CD14-positive monocyte (primary cell): ENCODE results near the gene PLEKHM3. TPM values are rescaled to one million over a fixed set of nuclear protein-coding genes. Genes with fewer than 3 reads are reported as not detected.

Source experiments
- DNase-seq, 3 donors: peaks; one replicate each; pipeline ENCODE4 v3.0.0-alpha.2; 2011 to 2022
- H2AFZ ChIP-seq: 2 replicates; pipeline ENCODE4 v1.6.0; 2012; ENCODE audit warnings: mild to moderate bottlenecking, low read depth, low read length, inconsistent platforms; ENCODE audit not compliant: insufficient read depth, poor library complexity, severe bottlenecking
- H3K27ac ChIP-seq, 2 donors: 1 replicate in 1 of 2; 2 replicates in 1 of 2; pipeline ENCODE4 v1.5.1; 2012 to 2013; ENCODE audit warnings: low read length in 2 of 2, control low read depth in 1 of 2, inconsistent platforms in 1 of 2, low read depth in 1 of 2, mild to moderate bottlenecking in 1 of 2
- H3K27me3 ChIP-seq, 2 donors: one replicate each; pipeline versions ENCODE4 v1.6.0 to v1.6.1; 2011 to 2013; ENCODE audit warnings: low read length in 2 of 2; ENCODE audit not compliant: control insufficient read depth in 2 of 2, insufficient read depth in 2 of 2
- H3K36me3 ChIP-seq, 2 donors: replicated peaks in 1 of 2; 1 replicate in 1 of 2; 2 replicates in 1 of 2; pipeline versions ENCODE4 v1.5.1 to v1.6.1; 2012 to 2013; ENCODE audit warnings: low read length in 2 of 2, control low read depth in 1 of 2, inconsistent platforms in 1 of 2, mild to moderate bottlenecking in 1 of 2; ENCODE audit not compliant: insufficient read depth in 2 of 2, control insufficient read depth in 1 of 2
- H3K4me1 ChIP-seq, 2 donors: 1 replicate in 1 of 2; 2 replicates in 1 of 2; pipeline versions ENCODE4 v1.5.1 to v1.6.1; 2012 to 2013; ENCODE audit warnings: low read length in 2 of 2, control low read depth in 1 of 2, inconsistent platforms in 1 of 2, mild to moderate bottlenecking in 1 of 2, moderate library complexity in 1 of 2; ENCODE audit not compliant: insufficient read depth in 2 of 2, control insufficient read depth in 1 of 2
- H3K4me2 ChIP-seq: replicated peaks from 2 replicates; pipeline ENCODE3; 2012; ENCODE audit warnings: low read length, moderate library complexity, mild to moderate bottlenecking; ENCODE audit not compliant: poor library complexity, severe bottlenecking; ENCODE audit errors: extremely low read depth
- H3K4me3 ChIP-seq, 3 experiments: fragments of 200-600 bp in 1 of 3; sonication (generic) in 1 of 3; replicated peaks in 1 of 3; 1 replicate in 2 of 3; 2 replicates in 1 of 3; pipeline ENCODE4 v1.5.1; 2011 to 2013; ENCODE audit warnings: low read length in 3 of 3, mild to moderate bottlenecking in 3 of 3, control low read depth in 2 of 3, low read depth in 2 of 3, inconsistent platforms in 1 of 3, moderate library complexity in 1 of 3
- H3K79me2 ChIP-seq: 2 replicates; pipeline ENCODE4 v1.6.0; 2012; ENCODE audit warnings: mild to moderate bottlenecking, control low read depth, inconsistent platforms, low read length, moderate library complexity; ENCODE audit not compliant: insufficient read depth
- H3K9ac ChIP-seq: 2 replicates; pipeline ENCODE4 v1.6.0; 2017; ENCODE audit warnings: low read length, mild to moderate bottlenecking; ENCODE audit not compliant: insufficient read depth, poor library complexity, severe bottlenecking
- H3K9me3 ChIP-seq, 2 donors: replicated peaks in 1 of 2; 1 replicate in 1 of 2; 2 replicates in 1 of 2; pipeline versions ENCODE4 v1.5.1 to v1.6.1; 2012 to 2013; ENCODE audit warnings: low read length in 2 of 2, control low read depth in 1 of 2; ENCODE audit not compliant: control insufficient read depth in 1 of 2, insufficient read depth in 1 of 2
- H4K20me1 ChIP-seq: 2 replicates; pipeline ENCODE4 v1.6.0; 2012; ENCODE audit warnings: mild to moderate bottlenecking, low read length, control low read depth, moderate library complexity; ENCODE audit not compliant: insufficient read depth
- H3K27ac Mint-ChIP-seq, 7 donors: one replicate each; pipeline ENCODE4 v1.8.0; 2020; ENCODE audit warnings: mild to moderate bottlenecking in 7 of 7, mixed read lengths in 7 of 7, moderate library complexity in 6 of 7, inconsistent platforms in 2 of 7
- H3K27me3 Mint-ChIP-seq, 3 donors: one replicate each; pipeline ENCODE4 v1.8.0; 2021 to 2022; ENCODE audit warnings: low read depth in 3 of 3, mild to moderate bottlenecking in 3 of 3, mixed read lengths in 3 of 3, moderate library complexity in 3 of 3, inconsistent platforms in 1 of 3
- H3K36me3 Mint-ChIP-seq, 2 donors: one replicate each; pipeline ENCODE4 v1.8.0; 2020; ENCODE audit warnings: mixed read lengths in 2 of 2, inconsistent platforms in 1 of 2, mild to moderate bottlenecking in 1 of 2
- H3K4me1 Mint-ChIP-seq: one replicate; pipeline ENCODE4 v1.8.0; 2020; ENCODE audit warnings: mild to moderate bottlenecking, mixed read lengths
- H3K4me3 Mint-ChIP-seq, 2 donors: one replicate each; pipeline ENCODE4 v1.8.0; 2020; ENCODE audit warnings: mild to moderate bottlenecking in 2 of 2, mixed read lengths in 2 of 2, moderate library complexity in 1 of 2
- H3K9me3 Mint-ChIP-seq, 7 donors: one replicate each; pipeline ENCODE4 v1.8.0; 2020 to 2022; ENCODE audit warnings: mixed read lengths in 7 of 7, mild to moderate bottlenecking in 6 of 7, moderate library complexity in 6 of 7, inconsistent platforms in 2 of 7
- CTCF ChIP-seq: fragments of 200-600 bp; IDR thresholded peaks from one replicate; pipeline ENCODE4 v1.8.0; 2022; ENCODE audit warnings: antibody characterized with exemption, mild to moderate bottlenecking
- WGBS: methylation state at CpG from one replicate; pipeline ENCODE4 v1.1.5; 2013; ENCODE audit warnings: missing lambda C conversion rate; ENCODE audit not compliant: insufficient coverage; 5-methylcytosine and 5-hydroxymethylcytosine counted together
- intact Hi-C, 2 donors: fragments of 100-400 bp; cut with micrococcal nuclease; formaldehyde crosslinking; loops; one replicate each; pipeline versions ENCODE4 v1.15.0 to v1.15.1; 2023
- polyA plus RNA-seq, 3 donors: library from polyadenylated mRNA; depleted of rRNA in 1 of 3; unstranded in 2 of 3; stranded (reverse) in 1 of 3; fragments of 300-500 nt in 2 of 3; fragments of >200 nt in 1 of 3; fragmentation: Illumina TruSeq in 2 of 3; gene quantifications; 1 replicate in 2 of 3; 2 replicates in 1 of 3; pipeline ENCODE4 v1.2.3, GENCODE V29; 2012 to 2021

PLEKHM3 gene
- polyA plus RNA-seq, 3 donors, result 3.0 to 8.0 (median 3.0) TPM

- peaks cover 33 to 45% of the 10 kb centered on the region in 2 donors for H3K36me3 Mint-ChIP-seq
- Histone ChIP-seq H2AFZ (no peak overlapping the region), H3K79me2 (no peaks in the 10 kb centered on the region), H3K4me3 (no peak overlapping the region), H3K27ac (no peak overlapping the region), H3K4me2 (no peak overlapping the region), H3K36me3 (peaks cover 20 to 28% of the 10 kb centered on the region in 2 donors), H3K4me1 (no peaks in the 10 kb centered on the region), H3K9ac (no peak overlapping the region), H4K20me1 (no peaks in the 10 kb centered on the region), H3K9me3 (no peaks in the 10 kb centered on the region), H3K27me3 (no peaks in the 10 kb centered on the region)
- intact Hi-C loops, result no loop called here
- TF ChIP-seq CTCF, result no peak
- H3K27me3 Mint-ChIP-seq, result no peaks in the 10 kb centered on the region
- no CpG with 5 or more reads among the region's 1 CpG for WGBS
- no peak overlapping the region for H3K4me3 Mint-ChIP-seq
- H3K27ac Mint-ChIP-seq, result no peak overlapping the region
- H3K4me1 Mint-ChIP-seq, result no peaks in the 10 kb centered on the region
- DNase-seq, result no peak
- H3K9me3 Mint-ChIP-seq, result no peaks in the 10 kb centered on the region
These were observed 93.2 kb downstream of the PLEKHM3 start for GRCh38 chr2:207932106-207932505.

- no peaks in the 10 kb centered on the region for H3K79me2 ChIP-seq
- intact Hi-C loops, result no loop called here
- peaks cover 20 to 37% of the 10 kb centered on the region in 2 donors for H3K36me3 ChIP-seq
- H3K4me2 ChIP-seq, result no peak overlapping the region
- H3K27ac Mint-ChIP-seq, result no peak overlapping the region
- WGBS, result 98% methylated on average over 25 of the region's 29 CpGs
- DNase-seq, result no peak
- H3K4me1 ChIP-seq, result peaks cover 0 to 3% of the 10 kb centered on the region in 2 donors
- no peak overlapping the region for H3K4me3 ChIP-seq
- no peak overlapping the region for H3K9ac ChIP-seq
- no peaks in the 10 kb centered on the region for H3K27me3 Mint-ChIP-seq
- H2AFZ ChIP-seq, result no peak overlapping the region
- no peak for TF ChIP-seq CTCF
- H3K9me3 ChIP-seq, result no peaks in the 10 kb centered on the region
- H3K27me3 ChIP-seq, result no peaks in the 10 kb centered on the region
- H3K4me1 Mint-ChIP-seq, result peaks cover 9% of the 10 kb centered on the region
- H4K20me1 ChIP-seq, result no peaks in the 10 kb centered on the region
- H3K4me3 Mint-ChIP-seq, result no peak overlapping the region
- no peak overlapping the region for H3K27ac ChIP-seq
- H3K36me3 Mint-ChIP-seq, result peaks cover 43 to 52% of the 10 kb centered on the region in 2 donors
- H3K9me3 Mint-ChIP-seq, result no peaks in the 10 kb centered on the region
These were observed 94.6 kb downstream of the PLEKHM3 start for GRCh38 chr2:207930747-207931146.
